Measurements from ENCODE around the gene SLC43A1. TPM values are rescaled to one million over a fixed set of nuclear protein-coding genes. Genes with fewer than 3 reads are reported as not detected.

The SLC43A1 gene
- total RNA-seq, 120 experiments from 2014 or later = 2.9 to 12.3 (median 6.9) TPM

Other genes with a start within 250 kb of the SLC43A1 start
- 100 to 1,000 TPM in 1 of 120 experiments, 10 to 100 TPM in 119; 31.3 to 111 (median 55.2) TPM for gene TNKS1BP1, start 190.8 kb downstream of the SLC43A1 start, total RNA-seq
- gene SSRP1, start 179.8 kb downstream of the SLC43A1 start, total RNA-seq = 10 to 100 TPM; 43.7 to 71.1 (median 56.7) TPM
- gene P2RX3, start 177.3 kb downstream of the SLC43A1 start, total RNA-seq = under 1 TPM in 6 of 120 experiments, not detected in 114; 0.30 to 0.83 (median 0.40) TPM
- not detected for gene PRG3, start 134.6 kb downstream of the SLC43A1 start, total RNA-seq
- gene PRG2, start 125.1 kb downstream of the SLC43A1 start, total RNA-seq = under 1 TPM in 2 of 120 experiments, not detected in 118; 0.28 to 0.47 TPM
- gene SLC43A3, start 88.6 kb downstream of the SLC43A1 start, total RNA-seq = 10 to 100 TPM in 13 of 120 experiments, 1 to 10 TPM in 107; 2.5 to 22.1 (median 6.5) TPM
- gene RTN4RL2, start 55.2 kb downstream of the SLC43A1 start, total RNA-seq = 10 to 100 TPM in 119 of 120 experiments, 1 to 10 TPM in 1; 8.1 to 75.2 (median 32.4) TPM
- gene TIMM10, start 15.1 kb upstream of the SLC43A1 start, total RNA-seq = 10 to 100 TPM; 26.5 to 76.2 (median 48.8) TPM
- under 1 TPM in 1 of 120 experiments, not detected in 119; 0.18 TPM for gene SMTNL1, start 21.9 kb upstream of the SLC43A1 start, total RNA-seq
- 100 to 1,000 TPM in 4 of 120 experiments, 10 to 100 TPM in 116; 40.6 to 139 (median 59.0) TPM for gene UBE2L6, start 52.0 kb upstream of the SLC43A1 start, total RNA-seq
- 100 to 1,000 TPM in 9 of 120 experiments, 10 to 100 TPM in 111; 30.5 to 149 (median 56.0) TPM for gene SERPING1, start 82.0 kb upstream of the SLC43A1 start, total RNA-seq
- gene YPEL4, start 134.2 kb upstream of the SLC43A1 start, total RNA-seq = 10 to 100 TPM; 24.8 to 84.4 (median 58.4) TPM
- 10 to 100 TPM in 4 of 120 experiments, 1 to 10 TPM in 116; 3.3 to 11.0 (median 6.3) TPM for gene CLP1, start 142.1 kb upstream of the SLC43A1 start, total RNA-seq
- gene ZDHHC5, start 152.4 kb upstream of the SLC43A1 start, total RNA-seq = 10 to 100 TPM; 21.3 to 46.9 (median 34.3) TPM
- gene MED19, start 196.5 kb upstream of the SLC43A1 start, total RNA-seq = 10 to 100 TPM in 117 of 120 experiments, 1 to 10 TPM in 3; 8.5 to 27.4 (median 17.2) TPM
- 100 to 1,000 TPM in 21 of 120 experiments, 10 to 100 TPM in 99; 68.4 to 114 (median 91.6) TPM for gene TMX2, start 196.9 kb upstream of the SLC43A1 start, total RNA-seq
- 100 to 1,000 TPM in 43 of 120 experiments, 10 to 100 TPM in 77; 48.0 to 151 (median 93.6) TPM for gene SELENOH, start 225.8 kb upstream of the SLC43A1 start, total RNA-seq
- gene BTBD18, start 236.1 kb upstream of the SLC43A1 start, total RNA-seq = not detected
- 100 to 1,000 TPM in 112 of 120 experiments, 10 to 100 TPM in 8; 92.0 to 159 (median 119) TPM for gene CTNND1, start 246.1 kb upstream of the SLC43A1 start, total RNA-seq

All from dorsolateral prefrontal cortex (tissue), 118 donors.